Measurements from ENCODE around the gene HOXA2. TPM values are rescaled to one million over a fixed set of nuclear protein-coding genes. Genes with fewer than 3 reads are reported as not detected.

The HOXA2 gene
- total and polyA plus RNA-seq, 2 of the 13 experiments (the other 11 are each of a cell fraction or from before 2014, with no cell fraction given), result 0.22 to 0.29 TPM

DNA sequence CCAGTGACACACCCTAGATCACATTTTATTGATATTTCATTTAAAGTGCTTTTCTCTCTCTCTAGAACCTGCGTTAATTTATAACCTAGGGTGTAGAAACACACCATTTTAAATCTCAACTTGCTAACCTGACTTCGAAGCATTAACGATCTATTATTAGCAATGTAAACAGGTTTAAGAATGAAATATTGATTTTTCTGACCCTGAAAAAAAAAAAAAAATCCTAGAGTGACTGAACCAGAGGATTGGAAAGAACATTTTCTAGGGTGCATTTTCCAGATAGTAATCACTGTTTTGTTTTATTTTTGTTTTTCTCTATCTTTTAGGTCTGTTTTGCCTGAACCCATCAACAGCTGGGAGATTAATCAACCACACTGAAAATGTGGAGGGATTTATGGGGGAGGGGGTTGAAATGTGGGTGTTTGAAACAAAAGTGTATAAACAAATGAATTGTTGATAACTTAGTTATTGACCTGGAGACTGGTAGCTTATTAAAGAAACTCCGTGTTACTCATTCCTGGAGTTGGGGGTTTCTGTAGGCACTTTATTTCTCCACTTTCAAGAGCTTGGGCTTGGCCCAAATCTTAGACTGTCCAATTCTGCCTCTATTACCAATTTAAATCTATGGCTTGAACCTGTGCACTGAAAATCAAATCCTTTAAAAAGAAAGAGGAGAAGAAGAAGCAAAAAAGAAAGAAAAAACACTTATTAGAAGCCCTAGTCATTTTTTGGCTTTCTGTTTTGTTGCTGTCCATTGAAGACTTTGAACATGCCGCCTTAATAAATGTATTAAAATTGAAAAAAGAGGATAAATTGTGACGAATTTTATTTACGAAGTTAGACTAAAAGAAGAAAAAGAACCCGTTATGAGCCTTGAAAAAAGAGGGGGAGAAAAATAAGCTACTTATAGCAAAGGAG lies 2.8 kb downstream of the HOXA2 start:
- no peak for FAIRE-seq
- intact Hi-C loops (cut with micrococcal nuclease; ENCODE audit: unreplicated experiment) (no loop called here), in situ Hi-C loops (cut with HindIII; ENCODE audit: extremely low pct_ligation_motif_present, low pct_unique_long_range_greater_than_20kb) (no loop called here)
- Histone ChIP-seq H3K9me3 (ENCODE audit: low read length) (no peaks in the 10 kb centered on the region), H3K4me2 (ENCODE audit: low read depth, low read length) (no peak overlapping the region), H3K27me3 (ENCODE audit: control insufficient read depth in 1 of 2, insufficient read depth in 2 of 2, low read length in 2 of 2) (no peaks in the 10 kb centered on the region), H3K9ac (ENCODE audit: insufficient read depth, low read depth, low read length) (no peak overlapping the region), H2AFZ (ENCODE audit: low read length) (no peak overlapping the region), H3K36me3 (replicated peaks in 1 of 2; ENCODE audit: control insufficient read depth in 1 of 2, insufficient read depth in 2 of 2, low read length in 2 of 2) (no peaks in the 10 kb centered on the region), H3K4me1 (ENCODE audit: insufficient read depth, low read length) (peaks cover 12% of the 10 kb centered on the region; the same call in 1 of the 2 replicates), H3K27ac (ENCODE audit: extremely low read length, insufficient read depth, low read length) (no peak overlapping the region), H3K4me3 (replicated peaks in 1 of 3; ENCODE audit: insufficient read depth in 1 of 3, low read depth in 2 of 3, low read length in 3 of 3) (no peak overlapping the region), H3K79me2 (ENCODE audit: insufficient read depth, low read length) (no peaks in the 10 kb centered on the region), H4K20me1 (ENCODE audit: insufficient read depth, low read length) (no peaks in the 10 kb centered on the region)
- ChIA-PET CTCF (ENCODE audit: low intra/inter-chr PET ratio, low total read pairs) (no interaction called here), POLR2A (interaction anchor here (1.6 kb wide), 1 partner anchor 22 kb away, joined by 9 read pairs; no protein-coding TSS in a partner anchor)
- no peak for DNase-seq (ENCODE audit: low spot score)
- 82% methylated on average over 8 of the region's 8 CpGs for WGBS (ENCODE audit: low lambda C conversion rate)
- ATAC-seq, result no peak
- BruUV-seq (replicated peaks), result no TSS peak
- TF ChIP-seq RXRB (CRISPR knock-in tag; IDR thresholded peaks at IDR 0.05; ENCODE audit: borderline replicate concordance) (no peak), KDM6A (CRISPR knock-in tag; IDR thresholded peaks at IDR 0.05; ENCODE audit: low read depth) (no peak), ZNF282 (IDR thresholded peaks at IDR 0.05; ENCODE audit: partially characterized antibody) (no peak), EED (CRISPR knock-in tag; IDR thresholded peaks at IDR 0.05) (no peak), NR1H2 (CRISPR knock-in tag; IDR thresholded peaks at IDR 0.05; ENCODE audit: borderline replicate concordance, low read depth) (no peak), AKAP8 (CRISPR knock-in tag; IDR thresholded peaks at IDR 0.05) (no peak), ERF (CRISPR knock-in tag; IDR thresholded peaks at IDR 0.05) (no peak), ZFX (CRISPR knock-in tag; IDR thresholded peaks at IDR 0.05; ENCODE audit: low read depth) (no peak), ZNF672 (CRISPR knock-in tag; IDR thresholded peaks at IDR 0.05) (no peak), KDM4B (CRISPR knock-in tag; IDR thresholded peaks at IDR 0.05) (no peak), ZNF335 (CRISPR knock-in tag; IDR thresholded peaks at IDR 0.05) (no peak), ONECUT2 (CRISPR knock-in tag; IDR thresholded peaks at IDR 0.05) (peak; percentile 60; the same call in 1 of the 2 replicates), ZNF30 (CRISPR knock-in tag; IDR thresholded peaks at IDR 0.05) (no peak), FOXK2 (IDR thresholded peaks at IDR 0.05) (no peak), CREB1 (IDR thresholded peaks at IDR 0.05) (no peak), CREB1 (CRISPR knock-in tag; IDR thresholded peaks at IDR 0.05) (no peak), SRF (IDR thresholded peaks at IDR 0.05; ENCODE audit: low read depth, low read length) (no peak)
- TF ChIP-seq, protein P1, sequence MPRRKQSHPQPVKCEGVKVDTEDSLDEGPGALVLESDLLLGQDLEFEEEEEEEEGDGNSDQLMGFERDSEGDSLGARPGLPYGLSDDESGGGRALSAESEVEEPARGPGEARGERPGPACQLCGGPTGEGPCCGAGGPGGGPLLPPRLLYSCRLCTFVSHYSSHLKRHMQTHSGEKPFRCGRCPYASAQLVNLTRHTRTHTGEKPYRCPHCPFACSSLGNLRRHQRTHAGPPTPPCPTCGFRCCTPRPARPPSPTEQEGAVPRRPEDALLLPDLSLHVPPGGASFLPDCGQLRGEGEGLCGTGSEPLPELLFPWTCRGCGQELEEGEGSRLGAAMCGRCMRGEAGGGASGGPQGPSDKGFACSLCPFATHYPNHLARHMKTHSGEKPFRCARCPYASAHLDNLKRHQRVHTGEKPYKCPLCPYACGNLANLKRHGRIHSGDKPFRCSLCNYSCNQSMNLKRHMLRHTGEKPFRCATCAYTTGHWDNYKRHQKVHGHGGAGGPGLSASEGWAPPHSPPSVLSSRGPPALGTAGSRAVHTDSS (CRISPR knock-in tag; conservative IDR thresholded peaks at IDR 0.05), result no peak
- TF ChIP-seq, protein P2, sequence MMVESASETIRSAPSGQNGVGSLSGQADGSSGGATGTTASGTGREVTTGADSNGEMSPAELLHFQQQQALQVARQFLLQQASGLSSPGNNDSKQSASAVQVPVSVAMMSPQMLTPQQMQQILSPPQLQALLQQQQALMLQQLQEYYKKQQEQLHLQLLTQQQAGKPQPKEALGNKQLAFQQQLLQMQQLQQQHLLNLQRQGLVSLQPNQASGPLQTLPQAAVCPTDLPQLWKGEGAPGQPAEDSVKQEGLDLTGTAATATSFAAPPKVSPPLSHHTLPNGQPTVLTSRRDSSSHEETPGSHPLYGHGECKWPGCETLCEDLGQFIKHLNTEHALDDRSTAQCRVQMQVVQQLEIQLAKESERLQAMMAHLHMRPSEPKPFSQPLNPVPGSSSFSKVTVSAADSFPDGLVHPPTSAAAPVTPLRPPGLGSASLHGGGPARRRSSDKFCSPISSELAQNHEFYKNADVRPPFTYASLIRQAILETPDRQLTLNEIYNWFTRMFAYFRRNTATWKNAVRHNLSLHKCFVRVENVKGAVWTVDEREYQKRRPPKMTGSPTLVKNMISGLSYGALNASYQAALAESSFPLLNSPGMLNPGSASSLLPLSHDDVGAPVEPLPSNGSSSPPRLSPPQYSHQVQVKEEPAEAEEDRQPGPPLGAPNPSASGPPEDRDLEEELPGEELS (CRISPR knock-in tag; IDR thresholded peaks at IDR 0.05), result no peak
- TF ChIP-seq, protein P3, sequence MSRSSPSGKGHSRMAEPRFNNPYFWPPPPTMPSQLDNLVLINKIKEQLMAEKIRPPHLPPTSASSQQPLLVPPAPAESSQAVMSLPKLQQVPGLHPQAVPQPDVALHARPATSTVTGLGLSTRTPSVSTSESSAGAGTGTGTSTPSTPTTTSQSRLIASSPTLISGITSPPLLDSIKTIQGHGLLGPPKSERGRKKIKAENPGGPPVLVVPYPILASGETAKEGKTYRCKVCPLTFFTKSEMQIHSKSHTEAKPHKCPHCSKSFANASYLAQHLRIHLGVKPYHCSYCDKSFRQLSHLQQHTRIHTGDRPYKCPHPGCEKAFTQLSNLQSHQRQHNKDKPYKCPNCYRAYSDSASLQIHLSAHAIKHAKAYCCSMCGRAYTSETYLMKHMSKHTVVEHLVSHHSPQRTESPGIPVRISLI (CRISPR knock-in tag; IDR thresholded peaks at IDR 0.05; ENCODE audit: borderline replicate concordance), result no peak; the same call in 1 of the 2 replicates

All from HepG2 (cell line).